Neural crest cell (in vitro differentiated cells): ENCODE data around the gene NRXN3. TPM values are rescaled to one million over a fixed set of nuclear protein-coding genes. Genes with fewer than 3 reads are reported as not detected.

Experiments used
- DNase-seq: peaks from one replicate; pipeline ENCODE4 v3.0.0; 2021; ENCODE audit warnings: low read depth, mixed read lengths, low spot score
- H3K27ac Mint-ChIP-seq: one replicate; pipeline ENCODE4 v1.8.0; 2021; ENCODE audit warnings: mild to moderate bottlenecking, mixed read lengths; ENCODE audit not compliant: unreplicated experiment
- H3K27me3 Mint-ChIP-seq: 2 replicates; pipeline ENCODE4 v1.8.0; 2021; ENCODE audit warnings: low read depth, mild to moderate bottlenecking, mixed read lengths
- H3K36me3 Mint-ChIP-seq: 2 replicates; pipeline ENCODE4 v1.8.0; 2021; ENCODE audit warnings: low read depth, mild to moderate bottlenecking, mixed read lengths
- H3K4me1 Mint-ChIP-seq: 2 replicates; pipeline ENCODE4 v1.8.0; 2021; ENCODE audit warnings: mixed read lengths
- H3K4me3 Mint-ChIP-seq: one replicate; pipeline ENCODE4 v1.8.0; 2021; ENCODE audit warnings: mild to moderate bottlenecking, mixed read lengths
- H3K9me3 Mint-ChIP-seq: 2 replicates; pipeline ENCODE4 v1.8.0; 2021; ENCODE audit warnings: mixed read lengths
- CTCF ChIP-seq: fragments of 200-600 bp; sonication (generic); conservative IDR thresholded peaks from 2 replicates; pipeline ENCODE4 v1.5.0; 2021; ENCODE audit warnings: antibody characterized with exemption, mild to moderate bottlenecking
- total RNA-seq: library from RNA; stranded (reverse); gene quantifications from 2 replicates; pipeline ENCODE4 v1.2.1, GENCODE V29; 2021

Gene NRXN3
- total RNA-seq, 1 donor from 2014 or later = 2.5 TPM

GRCh38 chr14:79571366-79571765, 1401.2 kb downstream of the NRXN3 start:
- Mint-ChIP-seq H3K4me3 (peak overlapping the region; percentile 20), H3K4me1 (peaks cover 42% of the 10 kb centered on the region), H3K27ac (peak overlapping the region; percentile 85), H3K9me3 (no peaks in the 10 kb centered on the region), H3K27me3 (no peaks in the 10 kb centered on the region), H3K36me3 (no peaks in the 10 kb centered on the region)
- no peak for DNase-seq
- TF ChIP-seq CTCF = no peak

GRCh38 chr14:79573486-79573885, 1403.3 kb downstream of the NRXN3 start:
- no peak for TF ChIP-seq CTCF
- H3K27ac Mint-ChIP-seq = no peak overlapping the region
- no peak overlapping the region for H3K4me3 Mint-ChIP-seq
- no peak for DNase-seq
- no peaks in the 10 kb centered on the region for H3K27me3 Mint-ChIP-seq
- peaks cover 47% of the 10 kb centered on the region for H3K4me1 Mint-ChIP-seq
- H3K36me3 Mint-ChIP-seq = no peaks in the 10 kb centered on the region
- H3K9me3 Mint-ChIP-seq = no peaks in the 10 kb centered on the region

- no peak overlapping the region for H3K4me3 Mint-ChIP-seq
- H3K27ac Mint-ChIP-seq = no peak overlapping the region
- peaks cover 37% of the 10 kb centered on the region for H3K4me1 Mint-ChIP-seq
- no peaks in the 10 kb centered on the region for H3K36me3 Mint-ChIP-seq
- DNase-seq = no peak
- no peaks in the 10 kb centered on the region for H3K27me3 Mint-ChIP-seq
- no peak for TF ChIP-seq CTCF
- H3K9me3 Mint-ChIP-seq = no peaks in the 10 kb centered on the region
Measured at GRCh38 chr14:79575032-79575431, 1404.9 kb downstream of the NRXN3 start.

GRCh38 chr14:79576424-79576823, 1406.3 kb downstream of the NRXN3 start:
- H3K4me3 Mint-ChIP-seq = no peak overlapping the region
- no peak for DNase-seq
- no peaks in the 10 kb centered on the region for H3K36me3 Mint-ChIP-seq
- H3K27ac Mint-ChIP-seq = no peak overlapping the region
- H3K9me3 Mint-ChIP-seq = no peaks in the 10 kb centered on the region
- peaks cover 33% of the 10 kb centered on the region for H3K4me1 Mint-ChIP-seq
- no peaks in the 10 kb centered on the region for H3K27me3 Mint-ChIP-seq
- TF ChIP-seq CTCF = no peak

- no peaks in the 10 kb centered on the region for H3K36me3 Mint-ChIP-seq
- no peak for TF ChIP-seq CTCF
- no peak overlapping the region for H3K27ac Mint-ChIP-seq
- no peaks in the 10 kb centered on the region for H3K27me3 Mint-ChIP-seq
- DNase-seq = no peak
- no peaks in the 10 kb centered on the region for H3K9me3 Mint-ChIP-seq
- peaks cover 30% of the 10 kb centered on the region for H3K4me1 Mint-ChIP-seq
- H3K4me3 Mint-ChIP-seq = no peak overlapping the region
Measured at GRCh38 chr14:79578470-79578869, 1408.3 kb downstream of the NRXN3 start.

DNA sequence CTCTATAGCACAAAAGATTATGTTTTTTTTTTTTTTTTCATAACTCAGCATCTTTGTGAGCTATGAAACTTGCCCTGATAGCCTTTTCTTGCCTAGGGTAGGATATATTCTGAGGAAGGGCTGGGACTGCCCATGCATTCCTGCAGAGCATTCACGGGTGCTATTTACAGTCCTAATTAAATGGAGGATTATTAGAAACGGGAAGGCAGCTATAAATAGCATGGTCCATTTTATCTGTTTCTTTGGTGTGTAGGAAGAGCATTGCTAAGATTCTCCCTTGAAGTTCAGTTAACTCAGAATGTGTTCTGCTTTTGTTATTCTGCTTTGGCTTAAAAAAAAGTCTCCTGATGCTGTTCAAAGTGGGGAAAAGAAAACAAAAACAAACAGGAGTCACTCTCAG, 1410.2 kb downstream of the NRXN3 start:
- no peak overlapping the region for H3K4me3 Mint-ChIP-seq
- no peak for TF ChIP-seq CTCF

More for the DNA sequence above, 1410.2 kb downstream of the NRXN3 start:
- Mint-ChIP-seq H3K9me3 (no peaks in the 10 kb centered on the region), H3K27ac (no peak overlapping the region), H3K27me3 (no peaks in the 10 kb centered on the region), H3K4me1 (peaks cover 24% of the 10 kb centered on the region), H3K36me3 (no peaks in the 10 kb centered on the region)
- no peak for DNase-seq
